ENCODE results near the gene GATA5. TPM values are rescaled to one million over a fixed set of nuclear protein-coding genes. Genes with fewer than 3 reads are reported as not detected.

Gene GATA5
- total RNA-seq, 4 donors from 2014 or later = 0.33 to 0.78 (median 0.46) TPM; not detected in 1

DNA sequence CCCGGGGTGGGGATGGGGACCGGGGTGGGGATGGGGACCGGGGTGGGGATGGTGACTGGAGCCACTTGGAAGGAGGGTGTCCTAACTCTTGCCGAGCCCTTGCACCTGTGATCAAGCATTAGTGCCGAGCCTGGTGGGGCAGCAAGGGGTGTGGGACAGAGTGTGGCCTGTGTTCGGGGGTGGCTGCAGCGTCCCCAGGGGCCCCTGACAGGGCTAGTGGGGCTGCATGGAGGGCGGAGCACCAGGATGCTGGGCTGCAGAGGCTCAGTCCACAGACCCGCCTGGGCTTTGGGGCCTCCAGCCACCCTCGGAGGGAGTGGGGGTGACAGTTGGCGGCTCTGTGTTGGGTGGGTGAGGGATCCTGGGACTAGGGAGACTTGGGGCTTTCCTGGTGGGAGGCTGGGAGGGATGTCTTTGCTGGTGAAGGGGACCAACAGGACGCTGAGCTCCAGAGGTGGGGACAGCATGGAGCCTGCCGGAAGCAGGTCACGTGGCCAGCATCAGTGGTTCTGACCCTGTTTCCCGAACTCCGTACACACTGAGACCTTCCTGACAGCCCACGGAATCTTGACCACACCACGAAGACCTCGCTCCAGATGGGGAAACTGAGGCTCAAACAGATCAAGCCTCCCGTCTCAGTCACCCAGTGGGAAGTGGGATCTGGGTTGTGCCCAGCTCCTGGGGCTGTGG is 53.0 kb downstream of the GATA5 start:
- TF ChIP-seq POLR2AphosphoS5 (IDR thresholded peaks at IDR 0.05) (no peak), POLR2A (IDR thresholded peaks at IDR 0.05; ENCODE audit: low read depth) (no peak), CTCF (IDR thresholded peaks at IDR 0.05) (no peak), EP300 (IDR thresholded peaks at IDR 0.05) (no peak)
- intact Hi-C loops (cut with DNase I) = no loop called here
- no peak overlapping the region for H3K27ac ChIP-seq (replicated peaks in 1 of 4)
- H3K36me3 ChIP-seq = no peaks in the 10 kb centered on the region
- H3K4me1 ChIP-seq = no peaks in the 10 kb centered on the region
- no peaks in the 10 kb centered on the region for H3K9me3 ChIP-seq
- DNase-seq (ENCODE audit: extremely low spot score) = no peak
- no peak overlapping the region for H3K4me3 ChIP-seq
- WGBS = 86% methylated on average over 17 of the region's 20 CpGs
- H3K27me3 ChIP-seq = peaks cover 0 to 60% (median 3%) of the 10 kb centered on the region in 4 donors

DNA sequence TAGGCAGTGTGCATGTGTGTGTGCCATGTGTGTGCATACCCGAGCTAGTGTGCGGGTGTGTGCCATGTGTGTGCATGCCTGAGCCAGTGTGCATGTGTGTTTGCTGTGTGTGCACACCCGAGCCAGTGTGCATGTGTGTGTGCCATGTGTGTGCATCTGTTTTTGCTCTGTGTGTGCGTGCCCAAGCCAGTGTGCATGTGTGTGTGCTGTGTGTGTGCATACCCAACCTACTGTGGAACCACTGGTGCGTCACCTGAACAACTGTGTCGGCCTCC is 54.1 kb downstream of the GATA5 start:
- intact Hi-C loops (cut with DNase I) = no loop called here
- no peaks in the 10 kb centered on the region for H3K9me3 ChIP-seq
- TF ChIP-seq POLR2A (IDR thresholded peaks at IDR 0.05; ENCODE audit: low read depth) = no peak
- TF ChIP-seq CTCF (IDR thresholded peaks at IDR 0.05) = no peak
- no peak for TF ChIP-seq EP300 (IDR thresholded peaks at IDR 0.05)
- no peak for TF ChIP-seq POLR2AphosphoS5 (IDR thresholded peaks at IDR 0.05)
- no peak for DNase-seq (ENCODE audit: extremely low spot score)
- H3K4me1 ChIP-seq = no peaks in the 10 kb centered on the region
- no peak overlapping the region for H3K27ac ChIP-seq (replicated peaks in 1 of 4)
- no peaks in the 10 kb centered on the region for H3K36me3 ChIP-seq
- no peak overlapping the region for H3K4me3 ChIP-seq
- 80% methylated on average over 6 of the region's 6 CpGs for WGBS
- H3K27me3 ChIP-seq = peaks cover 0 to 60% (median 3%) of the 10 kb centered on the region in 4 donors

- intact Hi-C loops (cut with DNase I) = no loop called here
- H3K9me3 ChIP-seq = no peaks in the 10 kb centered on the region
- TF ChIP-seq EP300 (IDR thresholded peaks at IDR 0.05) (no peak), POLR2A (IDR thresholded peaks at IDR 0.05; ENCODE audit: low read depth) (no peak), POLR2AphosphoS5 (IDR thresholded peaks at IDR 0.05) (no peak), CTCF (IDR thresholded peaks at IDR 0.05) (no peak)
- no peaks in the 10 kb centered on the region for H3K4me1 ChIP-seq
- no peaks in the 10 kb centered on the region for H3K36me3 ChIP-seq
- 86% methylated on average over 18 of the region's 24 CpGs for WGBS
- H3K27ac ChIP-seq (replicated peaks in 1 of 4) = no peak overlapping the region
- peaks cover 0 to 61% (median 3%) of the 10 kb centered on the region in 4 donors for H3K27me3 ChIP-seq
- DNase-seq (ENCODE audit: extremely low spot score) = no peak
- no peak overlapping the region for H3K4me3 ChIP-seq
Measured at GRCh38 chr20:62420846-62421715, 54.7 kb downstream of the GATA5 start.

GRCh38 chr20:62419759-62420158 is 56.0 kb downstream of the GATA5 start:
- Histone ChIP-seq H3K4me1 (no peaks in the 10 kb centered on the region), H3K9me3 (no peaks in the 10 kb centered on the region), H3K36me3 (no peaks in the 10 kb centered on the region), H3K4me3 (no peak overlapping the region), H3K27ac (replicated peaks in 1 of 4) (no peak overlapping the region), H3K27me3 (peaks cover 0 to 63% (median 3%) of the 10 kb centered on the region in 4 donors)
- TF ChIP-seq POLR2AphosphoS5 (IDR thresholded peaks at IDR 0.05) (no peak), CTCF (IDR thresholded peaks at IDR 0.05) (no peak), POLR2A (IDR thresholded peaks at IDR 0.05; ENCODE audit: low read depth) (no peak), EP300 (IDR thresholded peaks at IDR 0.05) (no peak)
- 100% methylated on average over 1 of the region's 9 CpGs for WGBS
- intact Hi-C loops (cut with DNase I) = loop anchor here (10.0 kb wide), 1 partner anchor 195 kb away; no protein-coding TSS in a partner anchor
- DNase-seq (ENCODE audit: extremely low spot score) = no peak

All from esophagus muscularis mucosa (tissue), 4 donors.